Gastroesophageal sphincter (tissue), 4 donors: Measurements from ENCODE around the gene SLC44A1. TPM values are rescaled to one million over a fixed set of nuclear protein-coding genes. Genes with fewer than 3 reads are reported as not detected.
"Not testable (repeated sequence)": the region's sequence is repeated elsewhere in the genome, so short reads cannot be mapped to it uniquely, and the experiment has no call there.

Experiments used
- ATAC-seq: fragments of 150-250 bp; one replicate; pipeline ENCODE4 v1.9.1; 2016; ENCODE audit warnings: mild to moderate bottlenecking, moderate library complexity
- H3K27ac ChIP-seq, 4 donors: fragments of 200-600 bp; sonication (generic) in 3 of 4; 1 replicate in 3 of 4; 2 replicates in 1 of 4; pipeline ENCODE4 v1.5.1; 2016 to 2019
- H3K27me3 ChIP-seq: fragments of 200-600 bp; sonication (generic); one replicate; pipeline ENCODE4 v1.5.1; 2019
- H3K36me3 ChIP-seq, 2 donors: fragments of 200-600 bp; sonication (generic); one replicate each; pipeline ENCODE4 v1.5.1; 2019; ENCODE audit warnings: control low read depth in 1 of 2
- H3K4me1 ChIP-seq, 3 donors: fragments of 200-600 bp; sonication (generic); 1 replicate in 2 of 3; 2 replicates in 1 of 3; pipeline ENCODE4 v1.5.1; 2016 to 2019; ENCODE audit warnings: control low read depth in 2 of 3
- H3K4me3 ChIP-seq, 2 donors: fragments of 200-600 bp; sonication (generic); one replicate each; pipeline ENCODE4 v1.5.1; 2019; ENCODE audit warnings: mild to moderate bottlenecking in 1 of 2, moderate library complexity in 1 of 2
- H3K9me3 ChIP-seq, 3 donors: fragments of 200-600 bp; sonication (generic); one replicate each; pipeline ENCODE4 v1.5.1; 2017 to 2019; ENCODE audit warnings: control low read depth in 2 of 3
- CTCF ChIP-seq, 4 experiments: fragments of 200-600 bp in 2 of 4; fragments of 450-650 bp in 2 of 4; sonication (generic) in 1 of 4; IDR thresholded peaks; one replicate each; pipeline ENCODE4 v1.5.1; 2017 to 2019; ENCODE audit warnings: antibody characterized with exemption in 4 of 4, mild to moderate bottlenecking in 2 of 4, moderate library complexity in 2 of 4
- EP300 ChIP-seq: sonication (generic); formaldehyde crosslinking; IDR thresholded peaks from one replicate; pipeline ENCODE4 v1.6.1; 2017; ENCODE audit warnings: antibody characterized with exemption, mild to moderate bottlenecking
- POLR2A ChIP-seq, 2 donors: fragments of 450-650 bp; IDR thresholded peaks; one replicate each; pipeline ENCODE4 v1.6.1; 2017; ENCODE audit warnings: antibody characterized with exemption in 2 of 2, mild to moderate bottlenecking in 2 of 2, moderate library complexity in 1 of 2
- POLR2AphosphoS5 ChIP-seq: sonication (generic); formaldehyde crosslinking; IDR thresholded peaks from one replicate; pipeline ENCODE4 v1.6.1; 2017; ENCODE audit warnings: antibody characterized with exemption
- WGBS, 2 donors: methylation state at CpG; one replicate each; pipeline ENCODE4 v1.1.5; 2018; ENCODE audit warnings: low coverage in 1 of 2; 5-methylcytosine and 5-hydroxymethylcytosine counted together
- total RNA-seq, 4 donors: library from RNA; depleted of rRNA; stranded (reverse); fragments of >200 nt; gene quantifications; one replicate each; pipeline ENCODE4 v1.1.0, GENCODE V29; 2016

Gene SLC44A1
- total RNA-seq, 4 donors from 2014 or later: 27.9 to 49.1 (median 30.6) TPM

- no peaks in the 10 kb centered on the region for H3K27me3 ChIP-seq
- H3K4me1 ChIP-seq: peaks cover 0 to 28% (median under 1%) of the 10 kb centered on the region in 3 donors
- 85 to 87% methylated on average over 4 to 5 of the region's 5 CpGs for WGBS, 2 donors
- no peak for ATAC-seq
- no peaks in the 10 kb centered on the region for H3K36me3 ChIP-seq
- H3K9me3 ChIP-seq: no peaks in the 10 kb centered on the region
- TF ChIP-seq CTCF (IDR thresholded peaks at IDR 0.05) (no peak), POLR2A (IDR thresholded peaks at IDR 0.05) (no peak), EP300 (no peak), POLR2AphosphoS5 (no peak)
- H3K27ac ChIP-seq: no peak overlapping the region
- H3K4me3 ChIP-seq: no peak overlapping the region
Observed at GRCh38 chr9:105251733-105252404, 7.4 kb downstream of the SLC44A1 start.

- no peak for ATAC-seq
- peaks cover 0 to 28% (median 0%) of the 10 kb centered on the region in 3 donors for H3K4me1 ChIP-seq
- no peak for TF ChIP-seq POLR2A (IDR thresholded peaks at IDR 0.05)
- TF ChIP-seq CTCF (IDR thresholded peaks at IDR 0.05): no peak
- TF ChIP-seq POLR2AphosphoS5: no peak
- TF ChIP-seq EP300: no peak
- WGBS, 2 donors: 83 to 88% methylated on average over 5 of the region's 5 CpGs
- H3K4me3 ChIP-seq: no peak overlapping the region
- no peaks in the 10 kb centered on the region for H3K36me3 ChIP-seq
- H3K27ac ChIP-seq: no peak overlapping the region
- no peaks in the 10 kb centered on the region for H3K27me3 ChIP-seq
- H3K9me3 ChIP-seq: no peaks in the 10 kb centered on the region
Observed at GRCh38 chr9:105252405-105252756, 7.9 kb downstream of the SLC44A1 start.

GRCh38 chr9:105254226-105254625 is 9.8 kb downstream of the SLC44A1 start:
- H3K27ac ChIP-seq: no peak overlapping the region
- H3K4me1 ChIP-seq: peaks cover 0 to 38% (median 4%) of the 10 kb centered on the region in 3 donors
- 83 to 93% methylated on average over 2 to 3 of the region's 4 CpGs for WGBS, 2 donors
- H3K27me3 ChIP-seq: no peaks in the 10 kb centered on the region
- H3K9me3 ChIP-seq: no peaks in the 10 kb centered on the region
- H3K36me3 ChIP-seq: no peaks in the 10 kb centered on the region
- TF ChIP-seq POLR2AphosphoS5 (no peak), POLR2A (IDR thresholded peaks at IDR 0.05) (no peak), CTCF (IDR thresholded peaks at IDR 0.05) (no peak), EP300 (no peak)
- no peak for ATAC-seq
- H3K4me3 ChIP-seq: no peak overlapping the region

GRCh38 chr9:105255421-105255820 is 11.0 kb downstream of the SLC44A1 start:
- no peaks in the 10 kb centered on the region for H3K9me3 ChIP-seq
- TF ChIP-seq POLR2A (IDR thresholded peaks at IDR 0.05) (no peak), EP300 (no peak), CTCF (IDR thresholded peaks at IDR 0.05) (no peak), POLR2AphosphoS5 (no peak)
- ATAC-seq: no peak
- H3K27ac ChIP-seq: no peak overlapping the region
- H3K4me1 ChIP-seq: peaks cover 2 to 50% (median 13%) of the 10 kb centered on the region in 3 donors
- H3K36me3 ChIP-seq: no peaks in the 10 kb centered on the region
- H3K4me3 ChIP-seq: no peak overlapping the region
- no peaks in the 10 kb centered on the region for H3K27me3 ChIP-seq

- H3K9me3 ChIP-seq, H3K27ac ChIP-seq, H3K36me3 ChIP-seq, H3K4me3 ChIP-seq, ATAC-seq, H3K27me3 ChIP-seq: not testable (repeated sequence)
- peaks cover 2 to 62% (median 13%) of the 10 kb centered on the region in 3 donors for H3K4me1 ChIP-seq
- WGBS, 2 donors: 96 to 100% methylated on average over 2 to 4 of the region's 4 CpGs
Observed at GRCh38 chr9:105256569-105256968, 12.1 kb downstream of the SLC44A1 start.
